DND-41 (cell line): ENCODE results near the gene MEFV.
A peak's percentile ranks its signal among the peaks of the same experiment; 100 is the strongest.

ENCODE experiments used
- ATAC-seq: fragments of 200-7000 bp; cut with Tn5 transposase; 3 replicates; pipeline ENCODE4 v1.9.1; 2021; ENCODE audit warnings: low read depth; ENCODE audit not compliant: insufficient read depth
- DNase-seq: peaks from one replicate; pipeline ENCODE4 v3.0.0-alpha.2; 2020
- H2AFZ ChIP-seq: 2 replicates; pipeline ENCODE4 v1.6.0; 2012; ENCODE audit warnings: low read depth, low read length
- H3K27ac ChIP-seq: 2 replicates; pipeline ENCODE4 v1.5.1; 2012; ENCODE audit warnings: low read length, inconsistent platforms
- H3K27me3 ChIP-seq: fragments of 200-600 bp; sonication (generic); 2 replicates; pipeline ENCODE4 v1.6.0; 2012; ENCODE audit warnings: low read length, mild to moderate bottlenecking, inconsistent platforms; ENCODE audit not compliant: insufficient read depth, poor library complexity
- H3K36me3 ChIP-seq: 2 replicates; pipeline ENCODE4 v1.5.1; 2012; ENCODE audit warnings: low read length, inconsistent platforms; ENCODE audit not compliant: insufficient read depth
- H3K4me1 ChIP-seq: 2 replicates; pipeline ENCODE4 v1.5.1; 2012; ENCODE audit warnings: mild to moderate bottlenecking, low read length; ENCODE audit not compliant: insufficient read depth
- H3K4me2 ChIP-seq: 2 replicates; pipeline ENCODE4 v1.6.0; 2012; ENCODE audit warnings: mild to moderate bottlenecking, moderate library complexity, low read length, inconsistent platforms; ENCODE audit not compliant: insufficient read depth
- H3K4me3 ChIP-seq, 2 experiments: fragments of 200-600 bp in 1 of 2; shearing (Covaris generic) in 1 of 2; 2 replicates each; pipeline ENCODE4 v1.5.1; 2012 to 2016; ENCODE audit warnings: inconsistent platforms in 2 of 2, low read length in 2 of 2, mild to moderate bottlenecking in 2 of 2, low read depth in 1 of 2, moderate library complexity in 1 of 2
- H3K79me2 ChIP-seq: 2 replicates; pipeline ENCODE4 v1.6.0; 2012; ENCODE audit warnings: low read length, inconsistent platforms; ENCODE audit not compliant: insufficient read depth
- H3K9ac ChIP-seq: 2 replicates; pipeline ENCODE4 v1.6.0; 2012; ENCODE audit warnings: low read depth, mild to moderate bottlenecking, inconsistent platforms, low read length, moderate library complexity
- H3K9me3 ChIP-seq: 2 replicates; pipeline ENCODE4 v1.5.1; 2012; ENCODE audit warnings: low read length, moderate library complexity, mild to moderate bottlenecking, inconsistent platforms; ENCODE audit not compliant: insufficient read depth, severe bottlenecking
- H4K20me1 ChIP-seq: 2 replicates; pipeline ENCODE4 v1.6.0; 2012; ENCODE audit warnings: low read length; ENCODE audit not compliant: insufficient read depth
- EZH2 ChIP-seq: IDR thresholded peaks from 3 replicates; pipeline ENCODE4 v1.6.1; 2012; ENCODE audit warnings: borderline replicate concordance, low read depth, mild to moderate bottlenecking, moderate library complexity, low read length, inconsistent platforms; ENCODE audit not compliant: severe bottlenecking
- TF ChIP-seq, protein P1 (sequence below): IDR thresholded peaks from 2 replicates; pipeline ENCODE4 v1.5.1; 2012; ENCODE audit warnings: borderline replicate concordance, low read length, moderate library complexity, mild to moderate bottlenecking; ENCODE audit not compliant: poor library complexity, severe bottlenecking; ENCODE audit errors: extremely low read depth

Gene MEFV

GRCh38 chr16:3252967-3253366 lies 3.5 kb downstream of the MEFV start:
- DNase-seq: no peak
- no peak overlapping the region for H3K4me3 ChIP-seq
- H2AFZ ChIP-seq: no peak overlapping the region
- no peaks in the 10 kb centered on the region for H3K27me3 ChIP-seq
- TF ChIP-seq, protein P1, sequence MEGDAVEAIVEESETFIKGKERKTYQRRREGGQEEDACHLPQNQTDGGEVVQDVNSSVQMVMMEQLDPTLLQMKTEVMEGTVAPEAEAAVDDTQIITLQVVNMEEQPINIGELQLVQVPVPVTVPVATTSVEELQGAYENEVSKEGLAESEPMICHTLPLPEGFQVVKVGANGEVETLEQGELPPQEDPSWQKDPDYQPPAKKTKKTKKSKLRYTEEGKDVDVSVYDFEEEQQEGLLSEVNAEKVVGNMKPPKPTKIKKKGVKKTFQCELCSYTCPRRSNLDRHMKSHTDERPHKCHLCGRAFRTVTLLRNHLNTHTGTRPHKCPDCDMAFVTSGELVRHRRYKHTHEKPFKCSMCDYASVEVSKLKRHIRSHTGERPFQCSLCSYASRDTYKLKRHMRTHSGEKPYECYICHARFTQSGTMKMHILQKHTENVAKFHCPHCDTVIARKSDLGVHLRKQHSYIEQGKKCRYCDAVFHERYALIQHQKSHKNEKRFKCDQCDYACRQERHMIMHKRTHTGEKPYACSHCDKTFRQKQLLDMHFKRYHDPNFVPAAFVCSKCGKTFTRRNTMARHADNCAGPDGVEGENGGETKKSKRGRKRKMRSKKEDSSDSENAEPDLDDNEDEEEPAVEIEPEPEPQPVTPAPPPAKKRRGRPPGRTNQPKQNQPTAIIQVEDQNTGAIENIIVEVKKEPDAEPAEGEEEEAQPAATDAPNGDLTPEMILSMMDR: no peak
- no peak for TF ChIP-seq EZH2
- H3K4me1 ChIP-seq: no peaks in the 10 kb centered on the region
- no peaks in the 10 kb centered on the region for H3K36me3 ChIP-seq
- H3K27ac ChIP-seq: no peak overlapping the region
- H3K9me3 ChIP-seq: no peaks in the 10 kb centered on the region
- H3K79me2 ChIP-seq: no peaks in the 10 kb centered on the region
- ATAC-seq: no peak
- H4K20me1 ChIP-seq: no peaks in the 10 kb centered on the region
- no peak overlapping the region for H3K4me2 ChIP-seq
- no peak overlapping the region for H3K9ac ChIP-seq

- no peaks in the 10 kb centered on the region for H4K20me1 ChIP-seq
- H2AFZ ChIP-seq: no peak overlapping the region
- no peaks in the 10 kb centered on the region for H3K9me3 ChIP-seq
- no peaks in the 10 kb centered on the region for H3K36me3 ChIP-seq
- ATAC-seq (no peak), DNase-seq (no peak)
- no peak overlapping the region for H3K9ac ChIP-seq
- H3K27ac ChIP-seq: no peak overlapping the region
- H3K79me2 ChIP-seq: no peaks in the 10 kb centered on the region
- no peak overlapping the region for H3K4me2 ChIP-seq
- H3K4me3 ChIP-seq: no peak overlapping the region
- no peaks in the 10 kb centered on the region for H3K4me1 ChIP-seq
- no peak for TF ChIP-seq EZH2
- TF ChIP-seq, protein P1: no peak
- H3K27me3 ChIP-seq: no peaks in the 10 kb centered on the region
Observed at GRCh38 chr16:3249451-3249850, 7.0 kb downstream of the MEFV start.

GRCh38 chr16:3249020-3249419 lies 7.4 kb downstream of the MEFV start:
- H3K9me3 ChIP-seq: no peaks in the 10 kb centered on the region
- no peaks in the 10 kb centered on the region for H3K27me3 ChIP-seq
- no peaks in the 10 kb centered on the region for H3K36me3 ChIP-seq
- H3K9ac ChIP-seq: no peak overlapping the region
- no peak overlapping the region for H3K27ac ChIP-seq
- no peaks in the 10 kb centered on the region for H3K79me2 ChIP-seq
- TF ChIP-seq, protein P1: no peak
- no peak for TF ChIP-seq EZH2
- H4K20me1 ChIP-seq: no peaks in the 10 kb centered on the region
- no peak overlapping the region for H3K4me2 ChIP-seq
- H3K4me1 ChIP-seq: no peaks in the 10 kb centered on the region
- ATAC-seq: no peak
- DNase-seq: no peak
- H3K4me3 ChIP-seq: no peak overlapping the region
- no peak overlapping the region for H2AFZ ChIP-seq

DNA sequence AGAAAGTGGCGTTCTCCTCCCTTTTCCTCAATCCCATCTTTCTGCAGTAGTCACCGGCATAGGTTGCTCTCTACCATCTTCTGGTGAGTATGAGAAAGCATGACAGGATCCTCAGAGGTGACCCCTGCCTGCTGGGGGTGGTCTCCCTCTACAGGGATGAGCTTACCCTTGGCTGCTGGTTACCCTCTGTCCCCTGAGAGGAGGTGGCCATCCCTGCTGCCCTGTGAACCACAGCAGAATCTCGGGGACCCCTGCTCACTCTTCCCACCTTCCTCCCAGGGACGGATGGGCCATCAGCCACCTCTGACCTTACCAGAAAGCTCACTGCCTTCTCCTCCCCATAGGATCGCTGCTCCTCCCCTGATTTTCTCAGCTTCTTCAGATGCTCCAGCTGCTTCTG lies 7.8 kb downstream of the MEFV start:
- no peak overlapping the region for H3K9ac ChIP-seq
- no peaks in the 10 kb centered on the region for H3K4me1 ChIP-seq
- DNase-seq (no peak), ATAC-seq (no peak)
- no peak overlapping the region for H3K4me3 ChIP-seq
- H3K9me3 ChIP-seq: no peaks in the 10 kb centered on the region
- H3K4me2 ChIP-seq: no peak overlapping the region
- H3K36me3 ChIP-seq: no peaks in the 10 kb centered on the region
- TF ChIP-seq, protein P1: no peak
- no peak for TF ChIP-seq EZH2
- H4K20me1 ChIP-seq: no peaks in the 10 kb centered on the region
- peak overlapping the region; percentile 27; the same call in 1 of the 2 replicates for H2AFZ ChIP-seq
- H3K79me2 ChIP-seq: no peaks in the 10 kb centered on the region
- no peak overlapping the region for H3K27ac ChIP-seq
- no peaks in the 10 kb centered on the region for H3K27me3 ChIP-seq
